ENCODE results near the gene AHI1. TPM values are rescaled to one million over a fixed set of nuclear protein-coding genes. Genes with fewer than 3 reads are reported as not detected.

AHI1 gene
- total and polyA plus RNA-seq, 2 of the 13 experiments (the other 11 are each of a cell fraction or from before 2014, with no cell fraction given) = 7.2 to 18.6 TPM

DNA sequence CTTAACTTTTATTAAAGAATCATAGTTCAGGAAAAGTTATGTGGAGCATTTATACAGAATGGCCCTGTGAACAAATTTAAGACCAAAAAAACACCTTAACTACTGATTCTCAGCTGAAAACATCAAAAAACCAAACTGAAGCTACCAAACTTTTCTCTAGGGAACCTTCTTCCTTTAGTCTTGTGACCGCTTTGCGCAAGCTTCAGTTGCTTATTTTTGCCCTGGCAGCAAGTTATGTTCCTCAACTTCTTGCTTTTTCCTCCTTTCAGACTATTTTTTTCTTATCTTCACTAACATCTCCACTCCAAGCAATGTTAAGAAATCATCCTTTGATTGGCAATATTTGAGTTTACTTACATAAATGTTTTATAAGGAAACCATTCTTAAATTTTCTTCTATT, 216.3 kb downstream of the AHI1 start:
- Histone ChIP-seq H3K4me2 (ENCODE audit: low read depth, low read length) (no peak overlapping the region), H3K36me3 (replicated peaks in 1 of 2; ENCODE audit: control insufficient read depth in 1 of 2, insufficient read depth in 2 of 2, low read length in 2 of 2) (no peaks in the 10 kb centered on the region), H3K79me2 (ENCODE audit: insufficient read depth, low read length) (no peaks in the 10 kb centered on the region), H3K4me1 (ENCODE audit: insufficient read depth, low read length) (no peaks in the 10 kb centered on the region), H4K20me1 (ENCODE audit: insufficient read depth, low read length) (no peaks in the 10 kb centered on the region), H3K9me3 (ENCODE audit: low read length) (no peaks in the 10 kb centered on the region), H3K27me3 (ENCODE audit: control insufficient read depth in 1 of 2, insufficient read depth in 2 of 2, low read length in 2 of 2) (no peaks in the 10 kb centered on the region), H3K9ac (ENCODE audit: insufficient read depth, low read depth, low read length) (no peak overlapping the region), H3K4me3 (replicated peaks in 1 of 3; ENCODE audit: insufficient read depth in 1 of 3, low read depth in 2 of 3, low read length in 3 of 3) (no peak overlapping the region), H2AFZ (ENCODE audit: low read length) (no peak overlapping the region), H3K27ac (ENCODE audit: extremely low read length, insufficient read depth, low read length) (no peak overlapping the region)
- no peak for ATAC-seq
- 95% methylated on average over 2 of the region's 2 CpGs for WGBS (ENCODE audit: low lambda C conversion rate)
- intact Hi-C loops (cut with micrococcal nuclease; ENCODE audit: unreplicated experiment) = no loop called here
- no peak for DNase-seq (ENCODE audit: low spot score)
- ChIA-PET CTCF (ENCODE audit: low intra/inter-chr PET ratio, low total read pairs) (no interaction called here), POLR2A (no interaction called here)
- TF ChIP-seq, protein P1, sequence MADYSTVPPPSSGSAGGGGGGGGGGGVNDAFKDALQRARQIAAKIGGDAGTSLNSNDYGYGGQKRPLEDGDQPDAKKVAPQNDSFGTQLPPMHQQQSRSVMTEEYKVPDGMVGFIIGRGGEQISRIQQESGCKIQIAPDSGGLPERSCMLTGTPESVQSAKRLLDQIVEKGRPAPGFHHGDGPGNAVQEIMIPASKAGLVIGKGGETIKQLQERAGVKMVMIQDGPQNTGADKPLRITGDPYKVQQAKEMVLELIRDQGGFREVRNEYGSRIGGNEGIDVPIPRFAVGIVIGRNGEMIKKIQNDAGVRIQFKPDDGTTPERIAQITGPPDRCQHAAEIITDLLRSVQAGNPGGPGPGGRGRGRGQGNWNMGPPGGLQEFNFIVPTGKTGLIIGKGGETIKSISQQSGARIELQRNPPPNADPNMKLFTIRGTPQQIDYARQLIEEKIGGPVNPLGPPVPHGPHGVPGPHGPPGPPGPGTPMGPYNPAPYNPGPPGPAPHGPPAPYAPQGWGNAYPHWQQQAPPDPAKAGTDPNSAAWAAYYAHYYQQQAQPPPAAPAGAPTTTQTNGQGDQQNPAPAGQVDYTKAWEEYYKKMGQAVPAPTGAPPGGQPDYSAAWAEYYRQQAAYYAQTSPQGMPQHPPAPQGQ (CRISPR knock-in tag; IDR thresholded peaks at IDR 0.05; ENCODE audit: borderline replicate concordance) = no peak
- TF ChIP-seq CHD4 (IDR thresholded peaks at IDR 0.05; ENCODE audit: borderline replicate concordance, low read length) (no peak), JUND (CRISPR knock-in tag; IDR thresholded peaks at IDR 0.05) (no peak), ZNF383 (CRISPR knock-in tag; IDR thresholded peaks at IDR 0.05; ENCODE audit: borderline replicate concordance) (no peak), ZNF430 (CRISPR knock-in tag; IDR thresholded peaks at IDR 0.05) (no peak)
- TF ChIP-seq, protein P2, sequence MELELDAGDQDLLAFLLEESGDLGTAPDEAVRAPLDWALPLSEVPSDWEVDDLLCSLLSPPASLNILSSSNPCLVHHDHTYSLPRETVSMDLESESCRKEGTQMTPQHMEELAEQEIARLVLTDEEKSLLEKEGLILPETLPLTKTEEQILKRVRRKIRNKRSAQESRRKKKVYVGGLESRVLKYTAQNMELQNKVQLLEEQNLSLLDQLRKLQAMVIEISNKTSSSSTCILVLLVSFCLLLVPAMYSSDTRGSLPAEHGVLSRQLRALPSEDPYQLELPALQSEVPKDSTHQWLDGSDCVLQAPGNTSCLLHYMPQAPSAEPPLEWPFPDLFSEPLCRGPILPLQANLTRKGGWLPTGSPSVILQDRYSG (CRISPR knock-in tag; IDR thresholded peaks at IDR 0.05) = no peak
- TF ChIP-seq, protein P3, sequence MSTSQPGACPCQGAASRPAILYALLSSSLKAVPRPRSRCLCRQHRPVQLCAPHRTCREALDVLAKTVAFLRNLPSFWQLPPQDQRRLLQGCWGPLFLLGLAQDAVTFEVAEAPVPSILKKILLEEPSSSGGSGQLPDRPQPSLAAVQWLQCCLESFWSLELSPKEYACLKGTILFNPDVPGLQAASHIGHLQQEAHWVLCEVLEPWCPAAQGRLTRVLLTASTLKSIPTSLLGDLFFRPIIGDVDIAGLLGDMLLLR (CRISPR knock-in tag; IDR thresholded peaks at IDR 0.05) = no peak
- no peak for FAIRE-seq
- in situ Hi-C loops (cut with HindIII; ENCODE audit: extremely low pct_ligation_motif_present, low pct_unique_long_range_greater_than_20kb) = no loop called here
- BruUV-seq (replicated peaks) = no TSS peak
